ENCODE results near the gene ATF7.

DNA sequence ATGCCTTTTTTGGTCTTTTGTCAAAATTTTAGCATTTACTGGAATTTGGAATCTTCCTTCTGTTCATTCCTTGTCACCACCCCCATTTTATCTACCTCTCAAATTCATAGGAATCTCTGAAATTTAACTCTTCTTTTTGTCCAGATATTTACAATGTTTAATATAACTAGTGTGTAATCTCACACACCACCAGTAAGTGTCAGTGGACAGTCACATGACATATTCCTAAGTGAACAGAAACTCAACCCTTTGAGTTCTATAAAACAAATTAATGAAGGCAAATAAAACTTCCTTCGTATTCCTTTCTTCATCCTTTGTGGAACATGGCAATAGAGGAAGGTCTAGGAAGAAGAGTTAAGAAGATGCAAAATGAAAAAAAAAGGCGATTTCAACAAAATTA, 26.6 kb downstream of the ATF7 start:
- no peak for TF ChIP-seq ZEB2 (tag by site-specific recombination; IDR thresholded peaks at IDR 0.05)
- TF ChIP-seq PRDM1 (tag by site-specific recombination; IDR thresholded peaks at IDR 0.05): no peak
- TF ChIP-seq ZNF747 (tag by site-specific recombination; IDR thresholded peaks at IDR 0.05): no peak
- no peak for TF ChIP-seq ZNF274 (IDR thresholded peaks at IDR 0.05; ENCODE audit: low read length)
- TF ChIP-seq ZNF274 (tag by site-specific recombination; IDR thresholded peaks at IDR 0.05; ENCODE audit: borderline replicate concordance): no peak
- no peak for TF ChIP-seq ZBTB20 (tag by site-specific recombination; IDR thresholded peaks at IDR 0.05)
- TF ChIP-seq ZBTB26 (tag by site-specific recombination; optimal IDR thresholded peaks at IDR 0.05): no peak
- no peak for TF ChIP-seq CTCF (tag by site-specific recombination; IDR thresholded peaks at IDR 0.05)
- TF ChIP-seq YY1 (tag by site-specific recombination; IDR thresholded peaks at IDR 0.05): no peak
- TF ChIP-seq SCRT2 (tag by site-specific recombination; IDR thresholded peaks at IDR 0.05): no peak
- TF ChIP-seq ZFP37 (tag by site-specific recombination; IDR thresholded peaks at IDR 0.05): no peak
- no peak for TF ChIP-seq ZNF501 (tag by site-specific recombination; IDR thresholded peaks at IDR 0.05)
- no peak for TF ChIP-seq ZNF473 (tag by site-specific recombination; IDR thresholded peaks at IDR 0.05)
- TF ChIP-seq TCF7L2 (IDR thresholded peaks at IDR 0.05; ENCODE audit: borderline replicate concordance, low read depth, low read length): no peak
- no peak for TF ChIP-seq HOXA7 (CRISPR knock-in tag; IDR thresholded peaks at IDR 0.05; ENCODE audit: borderline replicate concordance)

Data from HEK293 (cell line).